Ishikawa (cell line): ENCODE data around the gene DCAF5.

Experiments
- CEBPB ChIP-seq: IDR thresholded peaks from 2 replicates; pipeline ENCODE4 v1.6.1; 2012
- CREB1 ChIP-seq: IDR thresholded peaks from 2 replicates; pipeline ENCODE4 v1.6.1; 2012; ENCODE audit warnings: low read depth
- EP300 ChIP-seq: IDR thresholded peaks from 2 replicates; pipeline ENCODE4 v1.6.1; 2012; ENCODE audit warnings: borderline replicate concordance
- FOXM1 ChIP-seq: IDR thresholded peaks from 2 replicates; pipeline ENCODE4 v1.6.1; 2012; ENCODE audit warnings: low read depth, borderline replicate concordance
- MAX ChIP-seq: IDR thresholded peaks from 2 replicates; pipeline ENCODE4 v1.6.1; 2012
- NFIC ChIP-seq: IDR thresholded peaks from 2 replicates; pipeline ENCODE4 v1.6.1; 2012
- RAD21 ChIP-seq: IDR thresholded peaks from 2 replicates; pipeline ENCODE4 v1.6.1; 2012; ENCODE audit warnings: low read depth
- REST ChIP-seq: IDR thresholded peaks from 2 replicates; pipeline ENCODE4 v1.6.1; 2012; ENCODE audit warnings: low read depth, mild to moderate bottlenecking
- TAF1 ChIP-seq: IDR thresholded peaks from 2 replicates; pipeline ENCODE4 v1.6.1; 2012; ENCODE audit warnings: low read depth, mild to moderate bottlenecking
- TEAD4 ChIP-seq: IDR thresholded peaks from 2 replicates; pipeline ENCODE4 v1.6.1; 2012
- YY1 ChIP-seq: IDR thresholded peaks from 2 replicates; pipeline ENCODE4 v1.6.1; 2012; ENCODE audit warnings: low read depth
- TF ChIP-seq, protein P1 (sequence below): IDR thresholded peaks from 2 replicates; pipeline ENCODE4 v1.6.1; 2012

DNA sequence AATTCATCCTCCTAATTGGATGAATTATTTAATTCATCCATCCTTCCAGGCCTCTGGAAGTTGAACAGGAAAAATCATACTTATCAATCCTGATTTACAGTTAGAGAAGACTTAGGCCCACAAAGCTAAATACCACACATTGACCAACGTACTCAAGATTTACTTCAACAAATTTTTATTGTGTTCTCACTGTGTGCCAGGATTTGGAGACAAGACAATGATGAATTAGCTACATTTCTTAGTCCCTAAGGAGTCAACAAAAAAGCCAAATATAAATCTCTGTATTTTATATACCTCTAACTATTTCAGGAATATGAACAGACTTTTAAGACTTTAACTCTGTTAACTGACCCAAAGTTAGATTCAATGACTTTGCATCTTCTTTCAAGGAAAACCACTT lies 63.9 kb downstream of the DCAF5 start:
- no peak for TF ChIP-seq NFIC
- no peak for TF ChIP-seq EP300
- no peak for TF ChIP-seq REST
- TF ChIP-seq, protein P1, sequence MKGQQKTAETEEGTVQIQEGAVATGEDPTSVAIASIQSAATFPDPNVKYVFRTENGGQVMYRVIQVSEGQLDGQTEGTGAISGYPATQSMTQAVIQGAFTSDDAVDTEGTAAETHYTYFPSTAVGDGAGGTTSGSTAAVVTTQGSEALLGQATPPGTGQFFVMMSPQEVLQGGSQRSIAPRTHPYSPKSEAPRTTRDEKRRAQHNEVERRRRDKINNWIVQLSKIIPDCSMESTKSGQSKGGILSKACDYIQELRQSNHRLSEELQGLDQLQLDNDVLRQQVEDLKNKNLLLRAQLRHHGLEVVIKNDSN = no peak
- no peak for TF ChIP-seq TEAD4
- TF ChIP-seq CREB1 = no peak
- no peak for TF ChIP-seq FOXM1
- no peak for TF ChIP-seq MAX
- TF ChIP-seq RAD21 = no peak
- TF ChIP-seq YY1 = no peak
- no peak for TF ChIP-seq TAF1
- TF ChIP-seq CEBPB = no peak
